Dedifferentiated amniotic fluid mesenchymal stem cell (primary cell): Measurements from ENCODE around the gene WFS1.

Experiments used
- DNase-seq: peaks from one replicate; pipeline ENCODE4 v3.0.0-alpha.2; 2016; ENCODE audit errors: extremely low spot score

The WFS1 gene

DNA sequence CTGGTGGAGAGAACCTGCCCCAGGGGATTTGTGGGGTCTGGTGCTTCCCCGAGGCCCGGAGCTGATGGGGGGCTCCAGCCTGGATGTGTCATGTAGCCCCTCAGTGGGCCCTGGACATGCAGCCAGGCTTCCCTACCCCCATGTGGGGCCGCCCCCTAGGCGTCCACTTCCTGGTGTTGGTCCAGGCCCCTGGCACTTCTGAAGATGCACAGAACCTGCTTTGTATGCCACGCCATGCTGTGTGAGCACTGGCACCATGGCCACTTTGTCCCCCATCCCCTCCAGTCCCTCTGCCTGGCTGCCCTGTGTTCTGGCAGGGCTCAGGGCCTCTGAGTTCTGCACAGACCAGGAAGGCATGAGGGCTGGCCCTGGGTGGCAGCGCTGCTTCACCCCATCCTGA, 29.2 kb downstream of the WFS1 start:
- DNase-seq: no peak

GRCh38 chr4:6299875-6300274, 30.2 kb downstream of the WFS1 start:
- DNase-seq: no peak

GRCh38 chr4:6300359-6300758, 30.7 kb downstream of the WFS1 start:
- no peak for DNase-seq

DNA sequence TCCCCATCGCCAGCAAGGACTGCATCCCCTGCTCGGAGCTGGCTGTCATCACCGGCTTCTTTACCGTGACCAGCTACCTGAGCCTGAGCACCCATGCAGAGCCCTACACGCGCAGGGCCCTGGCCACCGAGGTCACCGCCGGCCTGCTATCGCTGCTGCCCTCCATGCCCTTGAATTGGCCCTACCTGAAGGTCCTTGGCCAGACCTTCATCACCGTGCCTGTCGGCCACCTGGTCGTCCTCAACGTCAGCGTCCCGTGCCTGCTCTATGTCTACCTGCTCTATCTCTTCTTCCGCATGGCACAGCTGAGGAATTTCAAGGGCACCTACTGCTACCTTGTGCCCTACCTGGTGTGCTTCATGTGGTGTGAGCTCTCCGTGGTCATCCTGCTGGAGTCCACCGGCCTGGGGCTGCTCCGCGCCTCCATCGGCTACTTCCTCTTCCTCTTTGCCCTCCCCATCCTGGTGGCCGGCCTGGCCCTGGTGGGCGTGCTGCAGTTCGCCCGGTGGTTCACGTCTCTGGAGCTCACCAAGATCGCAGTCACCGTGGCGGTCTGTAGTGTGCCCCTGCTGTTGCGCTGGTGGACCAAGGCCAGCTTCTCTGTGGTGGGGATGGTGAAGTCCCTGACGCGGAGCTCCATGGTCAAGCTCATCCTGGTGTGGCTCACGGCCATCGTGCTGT, 31.5 kb downstream of the WFS1 start:
- no peak for DNase-seq

- no peak for DNase-seq
These were observed 32.2 kb downstream of the WFS1 start for GRCh38 chr4:6301732-6302442.

GRCh38 chr4:6302869-6303268, 33.2 kb downstream of the WFS1 start:
- DNase-seq: no peak

GRCh38 chr4:6303943-6304342, 34.3 kb downstream of the WFS1 start:
- no peak for DNase-seq

GRCh38 chr4:6306299-6306698, 36.6 kb downstream of the WFS1 start:
- no peak for DNase-seq

DNA sequence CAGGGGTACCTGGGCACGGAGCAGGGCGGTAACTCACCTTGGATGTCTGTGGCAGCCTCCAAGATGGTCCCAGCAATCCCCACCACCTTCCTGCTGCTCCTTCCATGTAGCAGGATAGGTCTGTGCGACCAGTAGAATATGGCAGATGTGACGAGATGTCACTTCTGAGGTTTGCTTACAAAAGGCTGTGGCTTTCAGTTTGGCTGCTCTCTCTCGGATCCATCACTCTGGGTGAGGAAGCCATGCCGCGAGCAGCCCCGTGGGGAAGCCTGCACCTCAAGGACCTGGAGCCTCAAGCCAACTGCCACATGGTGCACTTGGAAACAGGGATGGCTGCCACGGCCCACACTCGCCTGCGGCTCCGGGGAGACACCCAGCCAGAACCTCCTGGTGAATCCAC, 37.6 kb downstream of the WFS1 start:
- DNase-seq: no peak

DNA sequence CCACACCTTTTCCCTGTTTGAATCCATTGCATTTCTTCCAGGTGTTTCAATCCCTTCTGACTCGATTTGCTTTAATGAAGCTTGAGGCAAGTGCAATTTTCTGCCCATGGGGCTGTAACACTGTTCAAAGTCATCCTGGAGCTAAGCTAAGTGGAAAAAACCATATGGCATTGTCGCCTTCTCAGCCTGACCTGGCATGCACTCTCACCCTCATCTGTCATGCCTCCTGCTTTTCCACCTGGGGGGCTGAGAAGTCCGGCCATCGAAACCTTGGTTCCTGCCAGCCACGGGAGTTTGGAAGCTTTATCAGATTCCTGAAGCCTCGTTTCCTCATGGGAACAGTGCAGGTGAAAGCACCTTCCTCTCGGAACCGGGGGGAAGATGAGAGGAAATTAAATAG, 38.2 kb downstream of the WFS1 start:
- no peak for DNase-seq

DNA sequence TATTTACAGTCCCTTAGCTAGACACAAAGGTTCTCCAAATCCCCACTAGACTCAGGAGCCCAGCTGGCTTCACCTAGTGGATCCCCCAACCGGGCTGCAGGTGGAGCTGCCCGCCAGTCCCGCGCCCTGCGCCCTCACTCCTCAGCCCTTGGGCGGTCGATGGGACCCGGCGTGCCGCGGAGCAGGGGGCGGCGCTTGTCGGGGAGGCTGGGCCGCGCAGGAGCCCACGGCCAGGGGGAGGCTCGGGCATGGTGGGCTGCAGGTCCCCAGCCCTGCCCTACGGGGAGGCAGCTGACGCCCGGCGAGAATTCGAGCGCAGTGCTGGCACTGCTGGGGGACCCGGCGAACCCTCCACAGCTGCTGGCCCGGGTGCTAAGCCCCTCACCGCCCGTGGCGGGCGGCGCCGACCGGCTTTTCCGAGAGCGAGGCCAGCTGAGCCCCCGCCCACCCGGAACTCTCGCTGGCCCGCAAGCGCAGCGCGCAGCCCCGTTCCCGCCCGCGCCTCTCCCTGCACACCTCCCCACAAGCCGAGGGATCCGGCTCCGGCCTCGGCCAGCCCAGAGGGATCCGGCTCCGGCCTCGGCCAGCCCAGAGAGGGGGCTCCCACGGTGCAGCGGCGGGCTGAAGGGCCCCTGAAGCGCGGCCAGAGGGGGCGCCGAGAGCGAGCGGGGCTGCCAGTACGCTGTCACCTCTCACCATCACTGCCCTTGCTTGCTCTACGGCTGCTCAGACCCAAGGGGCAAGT, 39.4 kb downstream of the WFS1 start:
- DNase-seq: no peak

DNA sequence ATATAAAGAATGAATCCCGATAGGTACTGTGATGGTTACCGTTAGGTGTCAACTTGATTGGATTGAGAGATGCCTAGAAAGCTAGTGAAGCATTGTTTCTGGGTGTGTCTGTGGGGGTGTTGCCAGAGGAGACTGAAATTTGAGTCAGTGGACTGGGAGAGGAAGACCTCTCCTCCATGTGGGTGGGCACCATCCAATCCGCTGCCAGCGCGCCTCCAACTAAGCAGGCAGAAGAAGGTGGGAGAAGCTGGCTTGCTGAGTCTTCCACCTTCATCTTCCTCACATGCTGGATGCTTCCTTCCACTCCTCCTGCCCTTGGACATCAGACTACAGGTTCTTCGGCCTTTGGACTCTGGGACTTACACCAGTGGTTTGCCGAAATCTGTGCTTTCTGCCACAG, 40.1 kb downstream of the WFS1 start:
- DNase-seq: no peak

- DNase-seq: no peak
These were observed 43.6 kb downstream of the WFS1 start for GRCh38 chr4:6313216-6313615.

DNA sequence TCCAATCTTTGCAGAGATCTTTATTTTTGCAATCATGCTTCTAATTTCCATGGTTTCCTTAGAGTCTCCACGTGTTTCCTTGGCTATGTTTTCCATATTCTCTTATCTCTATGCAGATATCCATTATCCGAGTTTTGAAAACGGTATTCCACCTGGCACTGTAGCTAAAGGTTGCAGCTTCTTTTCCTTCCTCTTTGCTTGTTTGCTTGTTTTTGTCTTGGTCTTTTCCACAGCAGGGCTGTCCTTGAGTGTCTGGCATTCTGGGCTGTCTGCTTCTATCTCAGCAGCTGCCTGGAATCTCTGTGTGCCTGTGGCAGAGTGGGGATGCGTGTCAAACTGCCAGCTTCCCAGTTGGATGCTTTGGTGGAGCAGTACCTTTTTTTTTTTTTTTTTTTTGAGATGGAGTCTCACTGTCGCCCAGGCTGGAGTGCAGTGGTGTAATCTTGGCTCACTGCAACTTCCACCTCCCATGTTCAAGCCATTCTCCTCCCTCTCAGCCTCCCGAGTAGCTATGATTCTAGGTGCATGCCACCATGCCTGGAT, 46.9 kb downstream of the WFS1 start:
- DNase-seq: no peak

- no peak for DNase-seq
These were observed 48.6 kb downstream of the WFS1 start for GRCh38 chr4:6318206-6318605.

- no peak for DNase-seq
These were observed 50.0 kb downstream of the WFS1 start for GRCh38 chr4:6319530-6320150.

GRCh38 chr4:6320663-6321062, 51.0 kb downstream of the WFS1 start:
- no peak for DNase-seq

GRCh38 chr4:6321361-6321760, 51.7 kb downstream of the WFS1 start:
- DNase-seq: no peak

DNA sequence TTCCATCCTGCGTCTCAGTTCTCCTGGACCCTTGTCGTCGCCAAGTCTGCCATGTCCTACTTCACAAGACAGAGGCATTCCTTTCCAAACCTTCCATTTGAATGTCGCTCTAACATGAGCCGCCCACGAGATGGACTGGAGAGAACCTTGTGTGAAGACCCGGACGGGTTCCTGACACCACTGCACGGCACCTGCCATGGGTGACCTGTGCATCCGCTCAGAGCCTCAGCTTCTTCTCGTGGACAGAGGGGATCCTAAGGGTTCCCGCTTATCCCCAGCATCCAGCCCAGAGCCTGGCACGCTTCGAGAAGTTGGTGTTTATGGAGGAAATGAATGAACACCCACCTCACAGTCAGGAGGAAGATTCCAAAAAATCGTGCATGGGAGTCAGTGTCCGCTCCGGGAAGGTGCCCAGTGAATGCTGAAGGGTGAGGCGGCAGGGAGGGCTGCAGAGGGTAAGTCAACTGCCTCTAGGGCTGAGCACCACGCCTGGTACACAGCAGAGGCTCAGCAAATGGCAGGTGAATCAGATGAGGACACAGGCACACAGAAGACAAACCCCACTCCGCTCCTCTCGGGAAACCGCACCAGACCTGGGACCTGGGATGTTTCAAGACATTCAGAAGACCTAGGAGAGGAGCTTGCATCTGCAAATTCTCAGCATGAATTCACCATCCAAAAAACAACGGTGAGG, 52.6 kb downstream of the WFS1 start:
- DNase-seq: no peak

GRCh38 chr4:6322761-6323566, 53.3 kb downstream of the WFS1 start:
- no peak for DNase-seq
